Chondrocyte (in vitro differentiated cells): Measurements from ENCODE around the gene DHRS12. TPM values are rescaled to one million over a fixed set of nuclear protein-coding genes. Genes with fewer than 3 reads are reported as not detected.

Experiments
- DNase-seq: peaks from one replicate; pipeline ENCODE4 v3.0.0; 2021; ENCODE audit warnings: mixed read lengths, low spot score
- H3K27ac Mint-ChIP-seq: one replicate; pipeline ENCODE4 v1.8.0; 2021; ENCODE audit warnings: mild to moderate bottlenecking, moderate library complexity, mixed read lengths; ENCODE audit not compliant: unreplicated experiment
- H3K27me3 Mint-ChIP-seq: 2 replicates; pipeline ENCODE4 v1.8.0; 2021; ENCODE audit warnings: low read depth, mixed read lengths
- H3K36me3 Mint-ChIP-seq: 2 replicates; pipeline ENCODE4 v1.8.0; 2021; ENCODE audit warnings: low read depth, mixed read lengths
- H3K4me1 Mint-ChIP-seq: 2 replicates; pipeline ENCODE4 v1.8.0; 2021; ENCODE audit warnings: low read depth, mild to moderate bottlenecking, mixed read lengths
- H3K4me3 Mint-ChIP-seq: one replicate; pipeline ENCODE4 v1.8.0; 2021; ENCODE audit warnings: mild to moderate bottlenecking, moderate library complexity, mixed read lengths; ENCODE audit not compliant: unreplicated experiment
- H3K9me3 Mint-ChIP-seq: 2 replicates; pipeline ENCODE4 v1.8.0; 2021; ENCODE audit warnings: low read depth, mixed read lengths
- total RNA-seq: library from RNA; stranded (reverse); gene quantifications from 3 replicates; pipeline ENCODE4 v1.2.1, GENCODE V29; 2021
- TF ChIP-seq, protein P1 (sequence below): fragments of 200-600 bp; sonication (generic); IDR thresholded peaks from 2 replicates; pipeline ENCODE4 v1.5.0; 2021; ENCODE audit warnings: antibody characterized with exemption, mild to moderate bottlenecking, moderate library complexity

The DHRS12 gene
- total RNA-seq, 1 donor from 2014 or later, result 7.6 TPM

DNA sequence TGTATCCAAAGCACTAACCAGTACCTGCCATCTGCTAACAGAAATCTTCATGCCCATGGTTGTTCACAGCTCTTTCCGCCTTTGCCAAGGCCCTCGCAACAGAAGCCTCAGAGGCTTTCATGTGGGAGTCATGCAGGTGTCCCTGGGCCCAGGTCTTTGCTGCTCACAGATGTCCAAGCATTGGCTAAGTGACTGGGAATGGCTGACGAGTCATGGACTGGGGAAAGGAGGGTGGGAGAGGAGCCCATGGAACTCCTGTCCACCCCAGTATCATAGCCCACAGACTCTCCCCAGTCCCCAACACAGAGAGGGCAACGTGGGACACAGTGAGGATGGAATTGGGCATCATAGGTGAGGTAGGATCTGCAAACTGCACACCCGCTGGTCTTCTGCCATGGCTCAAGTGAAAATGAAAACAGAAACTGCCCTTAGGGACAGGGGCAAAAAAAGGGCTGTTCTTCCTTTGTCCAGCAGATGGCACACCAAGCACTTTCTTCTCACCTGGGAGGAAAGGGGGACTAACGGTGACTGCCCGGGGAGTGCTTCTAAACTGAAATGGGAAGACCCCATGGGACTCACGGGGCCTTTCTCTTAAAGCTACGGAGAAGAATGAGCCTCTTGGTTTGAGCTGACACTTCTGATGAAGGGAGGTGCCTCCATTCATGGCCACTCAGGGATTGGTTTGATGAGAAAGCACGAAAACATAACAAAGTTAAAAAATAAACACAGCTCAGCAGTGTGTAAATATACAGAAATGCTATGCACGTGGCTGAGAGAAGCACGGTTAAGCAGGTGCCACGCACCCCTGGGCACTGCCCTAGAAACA lies 11.1 kb upstream of the DHRS12 start:
- Mint-ChIP-seq H3K9me3 (no peaks in the 10 kb centered on the region), H3K4me1 (peaks cover 19% of the 10 kb centered on the region), H3K36me3 (peaks cover 2% of the 10 kb centered on the region), H3K27me3 (peaks cover 11% of the 10 kb centered on the region), H3K4me3 (no peak overlapping the region), H3K27ac (no peak overlapping the region)
- no peak for DNase-seq
- TF ChIP-seq, protein P1, sequence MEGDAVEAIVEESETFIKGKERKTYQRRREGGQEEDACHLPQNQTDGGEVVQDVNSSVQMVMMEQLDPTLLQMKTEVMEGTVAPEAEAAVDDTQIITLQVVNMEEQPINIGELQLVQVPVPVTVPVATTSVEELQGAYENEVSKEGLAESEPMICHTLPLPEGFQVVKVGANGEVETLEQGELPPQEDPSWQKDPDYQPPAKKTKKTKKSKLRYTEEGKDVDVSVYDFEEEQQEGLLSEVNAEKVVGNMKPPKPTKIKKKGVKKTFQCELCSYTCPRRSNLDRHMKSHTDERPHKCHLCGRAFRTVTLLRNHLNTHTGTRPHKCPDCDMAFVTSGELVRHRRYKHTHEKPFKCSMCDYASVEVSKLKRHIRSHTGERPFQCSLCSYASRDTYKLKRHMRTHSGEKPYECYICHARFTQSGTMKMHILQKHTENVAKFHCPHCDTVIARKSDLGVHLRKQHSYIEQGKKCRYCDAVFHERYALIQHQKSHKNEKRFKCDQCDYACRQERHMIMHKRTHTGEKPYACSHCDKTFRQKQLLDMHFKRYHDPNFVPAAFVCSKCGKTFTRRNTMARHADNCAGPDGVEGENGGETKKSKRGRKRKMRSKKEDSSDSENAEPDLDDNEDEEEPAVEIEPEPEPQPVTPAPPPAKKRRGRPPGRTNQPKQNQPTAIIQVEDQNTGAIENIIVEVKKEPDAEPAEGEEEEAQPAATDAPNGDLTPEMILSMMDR, result peak; percentile 97

DNA sequence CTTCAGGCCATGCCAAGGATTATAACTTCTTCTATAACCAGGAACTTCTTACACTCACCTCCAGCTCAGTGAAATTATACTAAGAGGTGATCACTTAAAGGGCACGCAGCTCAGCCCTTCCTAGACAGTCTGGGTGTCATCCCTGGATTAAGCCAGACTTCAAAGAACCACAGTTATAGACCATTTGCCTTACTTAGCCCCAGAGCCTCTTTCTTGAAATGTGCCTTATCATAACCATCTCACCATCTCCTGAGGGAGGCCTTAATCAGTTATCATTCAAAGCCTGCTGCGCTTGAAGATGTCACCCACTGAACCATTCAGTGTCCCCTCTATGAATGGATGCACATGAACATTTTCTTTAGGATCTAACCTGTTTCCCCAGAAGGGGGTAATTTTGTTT lies 10.1 kb upstream of the DHRS12 start:
- Mint-ChIP-seq H3K4me3 (no peak overlapping the region), H3K27ac (no peak overlapping the region), H3K36me3 (peaks cover 2% of the 10 kb centered on the region), H3K9me3 (no peaks in the 10 kb centered on the region), H3K27me3 (peaks cover 7% of the 10 kb centered on the region), H3K4me1 (peaks cover 14% of the 10 kb centered on the region)
- TF ChIP-seq, protein P1, result no peak
- no peak for DNase-seq

DNA sequence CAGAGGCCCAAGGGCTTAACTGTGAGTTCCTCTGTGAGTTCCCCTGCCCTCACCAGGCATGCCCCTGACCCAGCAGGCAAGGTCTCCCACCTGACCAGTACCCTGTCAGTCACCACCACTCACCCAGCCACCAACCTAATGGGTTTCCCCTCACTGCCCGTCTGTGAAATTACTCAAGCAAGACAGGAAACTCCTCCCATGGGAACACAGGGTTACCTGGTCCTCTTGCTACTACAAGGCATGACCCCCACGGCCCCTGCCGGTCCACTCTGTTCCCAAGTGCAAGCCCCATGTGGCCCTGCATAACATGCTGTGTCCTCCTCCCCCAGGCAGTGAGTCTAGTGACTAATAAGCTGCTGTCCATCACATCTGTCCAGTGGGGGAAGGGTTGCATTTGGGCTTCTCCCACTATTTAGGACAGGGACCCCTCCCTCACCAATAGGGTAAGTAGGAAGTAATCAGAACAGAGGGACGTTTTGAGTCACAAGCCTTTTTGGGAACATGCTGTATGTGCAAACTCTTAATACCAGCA lies 8.0 kb upstream of the DHRS12 start:
- TF ChIP-seq, protein P1, result no peak
- Mint-ChIP-seq H3K27me3 (peaks cover 6% of the 10 kb centered on the region), H3K27ac (no peak overlapping the region), H3K4me1 (peaks cover 9% of the 10 kb centered on the region), H3K9me3 (no peaks in the 10 kb centered on the region), H3K36me3 (peaks cover 2% of the 10 kb centered on the region), H3K4me3 (no peak overlapping the region)
- no peak for DNase-seq

DNA sequence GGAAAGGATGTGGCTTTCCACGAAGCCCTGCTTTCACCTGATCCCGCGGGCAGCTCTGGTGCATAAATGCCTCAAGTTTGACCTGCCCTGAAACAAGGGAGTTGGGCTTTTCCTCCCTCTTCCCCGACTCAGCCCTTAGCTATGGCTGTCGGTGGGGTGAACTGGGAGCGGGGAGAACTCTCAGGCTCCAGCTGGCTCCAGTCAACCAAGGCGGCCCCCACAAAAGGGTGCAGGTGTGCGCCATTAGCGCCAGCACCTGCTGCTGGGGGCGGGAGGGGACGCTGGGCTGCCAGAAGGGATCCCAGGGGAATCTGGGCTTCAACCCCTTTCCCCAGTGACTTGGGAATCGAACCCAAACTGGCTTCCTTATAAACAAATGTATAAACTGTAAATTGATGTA lies 7.1 kb upstream of the DHRS12 start:
- Mint-ChIP-seq H3K36me3 (no peaks in the 10 kb centered on the region), H3K4me1 (peaks cover 12% of the 10 kb centered on the region), H3K27ac (no peak overlapping the region), H3K9me3 (no peaks in the 10 kb centered on the region), H3K4me3 (no peak overlapping the region), H3K27me3 (no peaks in the 10 kb centered on the region)
- DNase-seq, result no peak
- TF ChIP-seq, protein P1, result no peak

DNA sequence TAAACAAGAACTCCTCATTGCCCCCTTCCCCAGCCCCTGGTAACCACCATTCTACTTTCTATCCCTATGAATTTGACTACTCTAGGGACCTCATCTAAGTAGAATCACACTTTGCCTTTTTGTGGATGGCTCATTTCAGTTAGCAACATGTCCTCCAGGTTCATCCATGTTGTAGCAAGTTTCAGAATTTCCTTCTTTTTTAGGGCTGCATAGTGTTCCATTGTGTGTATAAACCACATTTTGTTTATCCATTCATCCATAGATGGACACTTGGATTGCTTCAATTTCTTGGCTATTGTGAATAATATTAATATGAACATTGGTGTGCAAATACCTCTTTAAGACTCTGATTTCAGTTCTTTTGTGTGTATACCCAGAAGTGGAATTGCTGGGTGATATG lies 4.8 kb upstream of the DHRS12 start:
- Mint-ChIP-seq H3K4me1 (peaks cover 18% of the 10 kb centered on the region), H3K36me3 (no peaks in the 10 kb centered on the region), H3K27me3 (no peaks in the 10 kb centered on the region), H3K27ac (no peak overlapping the region), H3K9me3 (no peaks in the 10 kb centered on the region), H3K4me3 (no peak overlapping the region)
- DNase-seq, result no peak
- TF ChIP-seq, protein P1, result no peak
